Measurements from ENCODE around the gene EIF3M. TPM values are rescaled to one million over a fixed set of nuclear protein-coding genes. Genes with fewer than 3 reads are reported as not detected.
"Not testable (repeated sequence)": the region's sequence is repeated elsewhere in the genome, so short reads cannot be mapped to it uniquely, and the experiment has no call there.

EIF3M gene
- polyA plus RNA-seq, 1 donor: 378 TPM

DNA sequence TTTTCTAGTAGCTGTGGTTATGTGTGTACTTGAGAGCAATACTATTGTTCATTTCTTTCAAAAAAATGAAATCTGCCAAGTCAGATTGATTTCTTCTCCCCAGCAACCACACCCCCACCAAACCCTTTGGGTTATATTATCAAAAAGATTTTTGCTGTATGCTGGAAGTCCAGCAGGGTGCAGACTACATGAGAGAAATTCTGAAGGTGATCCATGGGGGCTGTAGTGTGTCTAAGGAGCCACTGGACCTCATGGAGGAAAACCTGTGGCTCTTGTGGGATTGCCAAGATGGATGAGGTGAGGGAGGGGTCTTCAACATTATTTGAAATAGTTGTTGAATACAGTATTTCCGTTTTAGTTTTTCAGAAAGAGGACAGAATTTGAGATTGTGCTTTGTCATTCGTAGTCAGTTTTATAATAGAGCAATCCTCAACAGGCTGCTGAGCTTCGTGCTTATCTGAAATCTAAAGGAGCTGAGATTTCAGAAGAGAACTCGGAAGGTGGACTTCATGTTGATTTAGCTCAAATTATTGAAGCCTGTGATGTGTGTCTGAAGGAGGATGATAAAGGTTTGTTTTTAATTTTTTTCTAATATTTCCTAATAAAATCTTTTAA, 3.1 kb downstream of the EIF3M start:
- no peak for DNase-seq
- Histone ChIP-seq H3K36me3 (ENCODE audit: control insufficient read depth, insufficient read depth, low read length) (peaks cover 26% of the 10 kb centered on the region), H3K9me3 (ENCODE audit: control insufficient read depth, low read depth, low read length) (no peaks in the 10 kb centered on the region), H3K27ac (ENCODE audit: low read length) (no peak overlapping the region), H3K27me3 (ENCODE audit: control insufficient read depth, insufficient read depth, low read length) (no peaks in the 10 kb centered on the region), H3K4me3 (ENCODE audit: low read length) (no peak overlapping the region), H3K4me1 (ENCODE audit: control insufficient read depth, insufficient read depth, low read length) (peaks cover 2% of the 10 kb centered on the region)
- WGBS (ENCODE audit: insufficient coverage, low lambda C conversion rate): no CpG with 5 or more reads among the region's 4 CpGs

DNA sequence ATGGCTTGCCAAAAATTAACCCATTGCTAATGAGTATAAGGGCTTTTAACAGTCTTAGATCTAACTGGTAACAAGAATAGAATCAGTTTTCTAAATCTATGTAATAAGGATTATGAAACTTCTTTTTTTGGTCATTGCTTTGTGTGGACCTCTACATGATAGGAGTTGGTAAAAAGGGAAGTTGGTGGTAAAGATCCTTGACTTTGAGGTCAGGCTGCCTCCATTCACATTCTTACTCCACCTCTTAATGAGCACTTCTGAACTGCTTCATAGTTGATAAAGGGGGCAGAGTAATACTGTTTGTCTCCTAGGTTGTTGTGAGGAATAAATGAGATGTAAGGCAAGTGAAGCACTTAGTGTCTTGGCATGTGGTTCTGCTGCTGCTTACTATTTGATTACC, 10.6 kb downstream of the EIF3M start:
- Histone ChIP-seq H3K9me3 (ENCODE audit: control insufficient read depth, low read depth, low read length) (no peaks in the 10 kb centered on the region), H3K4me3 (ENCODE audit: low read length) (no peak overlapping the region), H3K4me1 (ENCODE audit: control insufficient read depth, insufficient read depth, low read length) (no peaks in the 10 kb centered on the region), H3K36me3 (ENCODE audit: control insufficient read depth, insufficient read depth, low read length) (peaks cover 68% of the 10 kb centered on the region), H3K27ac (ENCODE audit: low read length) (no peak overlapping the region), H3K27me3 (ENCODE audit: control insufficient read depth, insufficient read depth, low read length) (no peaks in the 10 kb centered on the region)
- no peak for DNase-seq

DNA sequence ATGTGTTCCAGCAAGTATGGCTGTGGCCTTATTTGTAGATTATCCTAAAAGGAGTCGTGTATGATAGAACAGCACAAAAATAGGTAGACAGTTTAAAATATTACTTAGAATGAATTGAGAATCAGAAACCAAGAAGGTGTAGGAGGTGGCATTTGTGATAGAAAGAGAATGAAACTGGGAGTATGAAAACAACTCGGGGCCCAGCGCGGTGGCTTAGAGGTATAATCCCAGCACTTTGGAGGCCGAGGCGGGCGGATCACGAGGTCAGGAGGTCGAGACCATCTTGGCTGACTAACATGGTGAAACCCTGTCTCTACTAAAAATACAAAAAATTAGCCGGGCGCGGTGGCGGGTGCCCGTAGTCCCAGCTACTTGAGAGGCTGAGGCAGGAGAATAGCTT, 12.5 kb downstream of the EIF3M start:
- not testable (repeated sequence) for H3K4me3 ChIP-seq (ENCODE audit: low read length); H3K27me3 ChIP-seq (ENCODE audit: control insufficient read depth, insufficient read depth, low read length); DNase-seq; H3K27ac ChIP-seq (ENCODE audit: low read length); H3K9me3 ChIP-seq (ENCODE audit: control insufficient read depth, low read depth, low read length); H3K4me1 ChIP-seq (ENCODE audit: control insufficient read depth, insufficient read depth, low read length)
- peaks cover 59% of the 10 kb centered on the region for H3K36me3 ChIP-seq (ENCODE audit: control insufficient read depth, insufficient read depth, low read length)
- WGBS (ENCODE audit: insufficient coverage, low lambda C conversion rate): 100% methylated on average over 1 of the region's 14 CpGs

DNA sequence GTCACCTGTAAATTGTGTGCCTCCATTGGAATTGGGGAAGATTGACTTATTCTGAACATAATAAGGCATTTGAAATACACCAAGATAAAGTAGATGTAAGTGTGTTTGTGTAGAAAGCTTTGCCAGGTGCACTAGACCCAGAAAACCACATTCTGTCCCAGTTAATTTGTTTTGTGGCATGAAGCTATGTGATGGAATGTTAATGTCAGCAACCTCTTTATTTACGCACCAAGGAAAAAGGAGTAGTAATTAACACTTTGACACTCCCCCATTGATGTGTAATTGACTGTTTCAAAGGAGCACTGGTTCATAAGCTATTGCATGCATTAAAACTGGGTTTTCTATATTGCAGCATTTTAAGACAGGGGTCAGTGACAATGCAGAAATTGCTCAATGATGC, 14.3 kb downstream of the EIF3M start:
- peaks cover 46% of the 10 kb centered on the region for H3K36me3 ChIP-seq (ENCODE audit: control insufficient read depth, insufficient read depth, low read length)
- H3K27ac ChIP-seq (ENCODE audit: low read length): no peak overlapping the region
- no peak for DNase-seq
- H3K4me1 ChIP-seq (ENCODE audit: control insufficient read depth, insufficient read depth, low read length): no peaks in the 10 kb centered on the region
- no peaks in the 10 kb centered on the region for H3K27me3 ChIP-seq (ENCODE audit: control insufficient read depth, insufficient read depth, low read length)
- no peaks in the 10 kb centered on the region for H3K9me3 ChIP-seq (ENCODE audit: control insufficient read depth, low read depth, low read length)
- no peak overlapping the region for H3K4me3 ChIP-seq (ENCODE audit: low read length)
- WGBS (ENCODE audit: insufficient coverage, low lambda C conversion rate): no CpG with 5 or more reads among the region's 1 CpG

DNA sequence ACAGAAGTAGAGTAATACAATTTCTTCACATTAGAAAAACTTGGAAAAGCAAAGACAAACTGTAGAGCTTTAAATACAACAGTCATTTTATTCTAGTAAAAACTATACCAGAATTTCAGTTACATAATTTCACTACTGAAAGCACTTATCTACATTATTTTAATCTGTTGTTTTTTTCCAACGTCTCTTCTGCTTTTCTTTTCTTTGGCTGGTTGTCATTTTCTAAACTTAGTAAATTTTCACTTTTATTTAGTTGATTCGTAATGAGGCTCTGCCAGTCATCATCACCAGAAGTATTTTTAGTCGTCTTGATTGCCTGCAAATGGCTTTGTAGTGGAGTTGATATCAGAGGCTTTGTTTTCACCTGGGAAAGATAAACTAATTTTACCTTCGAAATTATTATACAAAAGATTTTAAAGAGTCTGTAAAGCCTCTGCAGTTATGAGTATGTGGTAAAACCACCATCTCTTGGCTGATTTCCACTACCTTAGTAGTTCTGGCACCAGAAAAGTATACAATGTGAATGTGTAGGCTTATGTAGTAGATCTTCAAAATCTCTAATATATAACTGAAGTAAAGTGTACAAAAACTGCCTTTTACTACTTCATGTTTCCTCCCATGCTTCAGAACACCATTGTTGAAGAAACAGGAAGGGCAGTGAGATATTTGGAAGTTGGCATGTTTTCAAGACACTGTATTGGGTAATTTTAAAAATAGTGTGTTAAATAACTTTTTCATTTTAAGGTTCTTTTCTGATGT, 19.2 kb downstream of the EIF3M start:
- Histone ChIP-seq H3K9me3 (ENCODE audit: control insufficient read depth, low read depth, low read length) (no peaks in the 10 kb centered on the region), H3K36me3 (ENCODE audit: control insufficient read depth, insufficient read depth, low read length) (peaks cover 20% of the 10 kb centered on the region), H3K27ac (ENCODE audit: low read length) (no peak overlapping the region), H3K4me1 (ENCODE audit: control insufficient read depth, insufficient read depth, low read length) (no peaks in the 10 kb centered on the region), H3K27me3 (ENCODE audit: control insufficient read depth, insufficient read depth, low read length) (no peaks in the 10 kb centered on the region), H3K4me3 (ENCODE audit: low read length) (no peak overlapping the region)
- WGBS (ENCODE audit: insufficient coverage, low lambda C conversion rate): 91% methylated on average over 3 of the region's 4 CpGs
- DNase-seq: no peak

DNA sequence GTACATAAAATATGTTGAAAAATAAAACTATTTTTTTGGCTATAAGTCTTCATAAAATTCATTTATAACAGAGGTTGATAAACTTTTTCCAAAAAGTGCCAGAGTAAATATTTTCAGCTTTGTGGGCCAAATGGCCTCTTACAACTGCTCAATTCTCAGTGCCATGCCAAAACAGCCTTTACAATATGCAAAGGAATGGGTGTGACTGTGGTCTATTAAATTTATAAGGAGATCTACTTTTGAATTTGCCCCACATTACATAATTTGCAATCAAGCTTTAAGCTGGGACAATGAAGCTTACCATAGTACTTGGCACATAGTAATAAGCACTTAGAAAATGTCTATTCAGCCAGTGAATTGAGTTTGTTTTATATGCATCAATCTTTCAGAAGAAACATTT, 22.6 kb downstream of the EIF3M start:
- no peaks in the 10 kb centered on the region for H3K4me1 ChIP-seq (ENCODE audit: control insufficient read depth, insufficient read depth, low read length)
- H3K36me3 ChIP-seq (ENCODE audit: control insufficient read depth, insufficient read depth, low read length): peaks cover 13% of the 10 kb centered on the region
- H3K9me3 ChIP-seq (ENCODE audit: control insufficient read depth, low read depth, low read length): peaks cover 3% of the 10 kb centered on the region
- no peak overlapping the region for H3K27ac ChIP-seq (ENCODE audit: low read length)
- H3K27me3 ChIP-seq (ENCODE audit: control insufficient read depth, insufficient read depth, low read length): no peaks in the 10 kb centered on the region
- DNase-seq: no peak
- H3K4me3 ChIP-seq (ENCODE audit: low read length): no peak overlapping the region

DNA sequence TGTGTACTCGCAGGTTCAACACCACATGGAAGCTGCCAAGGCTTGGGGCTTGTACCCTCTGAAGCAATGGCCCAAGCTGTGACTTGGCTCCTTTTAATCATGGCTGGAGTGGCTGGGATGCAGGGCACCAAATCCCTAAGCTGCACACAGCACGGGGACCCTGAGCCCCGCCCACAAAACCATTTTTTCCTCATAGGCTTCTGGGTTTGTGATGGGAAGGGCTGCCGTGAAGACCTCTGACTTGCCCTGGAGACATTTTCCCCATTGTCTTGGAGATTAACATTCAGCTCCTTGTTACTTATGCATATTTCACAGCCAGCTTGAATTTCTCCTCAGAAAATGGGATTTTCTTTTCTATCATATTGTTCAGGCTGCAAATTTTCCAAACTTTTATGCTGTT, 25.2 kb downstream of the EIF3M start:
- not testable (repeated sequence) for H3K27me3 ChIP-seq (ENCODE audit: control insufficient read depth, insufficient read depth, low read length); H3K4me1 ChIP-seq (ENCODE audit: control insufficient read depth, insufficient read depth, low read length); DNase-seq; H3K9me3 ChIP-seq (ENCODE audit: control insufficient read depth, low read depth, low read length); H3K36me3 ChIP-seq (ENCODE audit: control insufficient read depth, insufficient read depth, low read length); H3K4me3 ChIP-seq (ENCODE audit: low read length); H3K27ac ChIP-seq (ENCODE audit: low read length)
- WGBS (ENCODE audit: insufficient coverage, low lambda C conversion rate): 80% methylated on average over 1 of the region's 4 CpGs

DNA sequence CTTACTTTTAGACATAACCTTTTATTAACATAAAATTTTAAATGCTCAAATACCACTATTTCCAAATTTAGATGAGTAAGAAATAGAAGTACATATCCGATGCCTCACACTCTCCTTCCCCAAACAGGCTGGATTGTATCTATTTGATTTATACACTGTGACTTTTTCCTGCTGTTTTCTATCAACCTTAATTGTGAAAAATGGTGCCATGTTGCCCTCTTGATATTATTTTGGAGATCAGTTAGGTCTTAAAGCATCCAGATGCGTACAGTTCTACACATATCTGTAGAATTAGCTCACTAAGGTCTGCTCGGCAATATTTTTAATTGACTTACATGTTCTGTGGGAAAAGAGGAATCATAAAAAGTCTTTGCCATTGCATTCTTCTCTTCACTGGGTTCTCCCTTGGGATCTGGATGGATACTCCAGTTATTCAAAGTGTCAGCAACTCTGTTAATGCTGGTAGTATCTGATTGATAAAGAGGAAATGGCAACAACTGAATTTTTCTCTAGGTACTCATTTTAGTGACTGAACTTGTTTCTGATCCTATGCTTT, 27.2 kb downstream of the EIF3M start:
- no peak overlapping the region for H3K4me3 ChIP-seq (ENCODE audit: low read length)
- no peak overlapping the region for H3K27ac ChIP-seq (ENCODE audit: low read length)
- H3K9me3 ChIP-seq (ENCODE audit: control insufficient read depth, low read depth, low read length): peaks cover 3% of the 10 kb centered on the region
- no peaks in the 10 kb centered on the region for H3K36me3 ChIP-seq (ENCODE audit: control insufficient read depth, insufficient read depth, low read length)
- WGBS (ENCODE audit: insufficient coverage, low lambda C conversion rate): 88% methylated on average over 1 of the region's 3 CpGs
- no peaks in the 10 kb centered on the region for H3K27me3 ChIP-seq (ENCODE audit: control insufficient read depth, insufficient read depth, low read length)
- DNase-seq: no peak
- no peaks in the 10 kb centered on the region for H3K4me1 ChIP-seq (ENCODE audit: control insufficient read depth, insufficient read depth, low read length)

DNA sequence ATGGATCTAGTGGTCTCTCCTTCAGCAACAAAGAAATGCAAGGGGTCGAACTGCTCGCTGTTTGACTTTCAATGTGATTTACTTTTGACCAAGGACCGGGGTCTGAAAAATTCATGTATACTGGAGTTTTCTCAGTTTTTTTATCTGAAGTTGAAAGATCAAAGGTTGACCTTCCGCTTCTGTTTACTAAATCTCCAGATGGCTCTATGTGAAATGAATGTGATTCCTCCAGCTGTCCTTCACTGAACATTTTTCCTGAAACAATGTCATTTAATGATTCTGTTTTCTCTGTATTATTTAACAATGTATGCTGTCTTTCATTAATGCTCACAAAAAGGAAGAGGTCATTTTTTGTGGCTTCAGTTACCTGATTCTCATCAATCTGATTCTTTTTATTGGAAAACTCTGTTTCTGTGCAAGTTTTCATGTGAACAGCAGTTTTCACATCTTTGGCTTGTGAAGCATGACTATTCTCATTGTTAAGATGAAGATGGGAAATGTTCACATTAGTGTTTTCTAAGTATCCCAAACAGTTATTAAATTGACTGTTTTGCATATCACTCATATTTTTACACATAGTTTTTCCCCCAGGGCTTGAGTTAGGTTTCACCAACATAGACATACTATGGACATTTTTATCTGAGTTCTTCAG, 30.0 kb downstream of the EIF3M start:
- Histone ChIP-seq H3K27ac (ENCODE audit: low read length) (no peak overlapping the region), H3K36me3 (ENCODE audit: control insufficient read depth, insufficient read depth, low read length) (no peaks in the 10 kb centered on the region), H3K4me3 (ENCODE audit: low read length) (no peak overlapping the region), H3K9me3 (ENCODE audit: control insufficient read depth, low read depth, low read length) (peaks cover 2% of the 10 kb centered on the region), H3K4me1 (ENCODE audit: control insufficient read depth, insufficient read depth, low read length) (no peaks in the 10 kb centered on the region), H3K27me3 (ENCODE audit: control insufficient read depth, insufficient read depth, low read length) (no peaks in the 10 kb centered on the region)
- DNase-seq: no peak
- WGBS (ENCODE audit: insufficient coverage, low lambda C conversion rate): 14% methylated on average over 1 of the region's 4 CpGs

DNA sequence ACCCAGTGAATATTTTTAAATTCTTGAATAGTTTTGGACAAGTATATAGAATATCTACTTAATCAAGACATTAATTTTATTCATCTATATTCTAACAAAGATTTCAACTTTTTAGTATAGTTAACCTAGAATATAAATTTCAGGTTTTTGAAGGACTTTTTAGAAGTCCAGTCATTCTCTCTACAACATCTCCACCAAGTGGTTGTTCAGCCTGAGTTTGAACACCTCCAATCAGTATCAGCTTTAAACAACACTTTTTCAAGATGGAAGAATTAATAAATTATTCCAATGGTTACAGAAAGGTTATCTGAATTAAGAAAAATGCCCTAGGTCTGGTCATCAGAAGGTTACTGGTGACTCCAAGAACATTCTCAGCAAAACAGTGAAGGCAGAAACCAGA, 31.8 kb downstream of the EIF3M start:
- peaks cover 2% of the 10 kb centered on the region for H3K27me3 ChIP-seq (ENCODE audit: control insufficient read depth, insufficient read depth, low read length)
- H3K4me1 ChIP-seq (ENCODE audit: control insufficient read depth, insufficient read depth, low read length): no peaks in the 10 kb centered on the region
- no peak overlapping the region for H3K27ac ChIP-seq (ENCODE audit: low read length)
- H3K9me3 ChIP-seq (ENCODE audit: control insufficient read depth, low read depth, low read length): no peaks in the 10 kb centered on the region
- no peak for DNase-seq
- H3K4me3 ChIP-seq (ENCODE audit: low read length): no peak overlapping the region
- H3K36me3 ChIP-seq (ENCODE audit: control insufficient read depth, insufficient read depth, low read length): no peaks in the 10 kb centered on the region
